ENCODE results near the gene FEM1B. TPM values are rescaled to one million over a fixed set of nuclear protein-coding genes. Genes with fewer than 3 reads are reported as not detected.

Gene FEM1B
- total and polyA plus RNA-seq, 4 donors, result 39.9 to 128 (median 76.3) TPM

- Histone ChIP-seq H3K9me3 (ENCODE audit: control insufficient read depth, insufficient read depth, low read length) (no peaks in the 10 kb centered on the region), H3K4me1 (ENCODE audit: control insufficient read depth, insufficient read depth, low read length) (peaks cover 6% of the 10 kb centered on the region), H3K36me3 (ENCODE audit: control insufficient read depth, insufficient read depth, low read length) (no peaks in the 10 kb centered on the region), H3K4me3 (ENCODE audit: low read depth, low read length) (no peak overlapping the region), H3K27ac (ENCODE audit: low read depth, low read length) (no peak overlapping the region), H3K27me3 (ENCODE audit: control insufficient read depth, insufficient read depth, low read length) (peaks cover 4% of the 10 kb centered on the region)
- WGBS (ENCODE audit: insufficient coverage), result no CpG with 5 or more reads among the region's 3 CpGs
- no peak for DNase-seq (ENCODE audit: low read depth in 4 of 6, low spot score in 6 of 6)
Measured at GRCh38 chr15:68268405-68268804, 9.1 kb upstream of the FEM1B start.

DNA sequence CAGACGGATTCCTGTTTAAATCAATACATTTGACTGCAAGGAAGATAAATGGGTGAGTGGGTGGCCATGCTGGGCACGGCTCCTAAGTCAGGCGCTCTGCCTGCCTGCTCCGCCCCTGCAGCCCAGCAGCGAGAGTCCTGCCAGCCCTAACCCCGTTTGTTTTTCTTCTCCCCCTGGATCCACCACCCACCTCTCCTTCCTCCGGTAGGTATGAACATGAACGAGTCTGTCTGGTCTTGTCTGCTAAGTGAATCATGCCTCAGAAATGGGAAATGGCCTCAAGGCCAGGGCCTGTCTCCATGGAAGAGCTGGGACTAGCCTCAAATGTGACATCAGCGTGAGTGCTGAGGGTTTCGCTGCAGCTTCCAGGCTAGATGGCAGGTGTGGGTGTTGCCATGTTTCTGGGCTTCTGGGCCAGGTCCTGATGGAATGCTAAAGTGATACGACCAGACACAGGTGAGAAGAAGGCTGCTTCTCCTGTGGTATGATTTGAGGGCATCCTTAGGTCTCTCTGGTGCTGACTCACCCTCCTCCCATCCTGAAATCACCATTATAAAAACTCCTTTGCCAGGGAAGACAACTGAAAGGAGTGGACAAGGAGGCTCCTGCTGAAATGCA, 5.6 kb upstream of the FEM1B start:
- Histone ChIP-seq H3K36me3 (ENCODE audit: control insufficient read depth, insufficient read depth, low read length) (no peaks in the 10 kb centered on the region), H3K27ac (ENCODE audit: low read depth, low read length) (no peak overlapping the region), H3K4me3 (ENCODE audit: low read depth, low read length) (no peak overlapping the region), H3K9me3 (ENCODE audit: control insufficient read depth, insufficient read depth, low read length) (no peaks in the 10 kb centered on the region), H3K27me3 (ENCODE audit: control insufficient read depth, insufficient read depth, low read length) (no peaks in the 10 kb centered on the region), H3K4me1 (ENCODE audit: control insufficient read depth, insufficient read depth, low read length) (peaks cover 9% of the 10 kb centered on the region)
- peak in 1 of 6 donors; percentile 17 for DNase-seq (ENCODE audit: low read depth in 4 of 6, low spot score in 6 of 6)
- WGBS (ENCODE audit: insufficient coverage), result 48% methylated on average over 6 of the region's 11 CpGs

DNA sequence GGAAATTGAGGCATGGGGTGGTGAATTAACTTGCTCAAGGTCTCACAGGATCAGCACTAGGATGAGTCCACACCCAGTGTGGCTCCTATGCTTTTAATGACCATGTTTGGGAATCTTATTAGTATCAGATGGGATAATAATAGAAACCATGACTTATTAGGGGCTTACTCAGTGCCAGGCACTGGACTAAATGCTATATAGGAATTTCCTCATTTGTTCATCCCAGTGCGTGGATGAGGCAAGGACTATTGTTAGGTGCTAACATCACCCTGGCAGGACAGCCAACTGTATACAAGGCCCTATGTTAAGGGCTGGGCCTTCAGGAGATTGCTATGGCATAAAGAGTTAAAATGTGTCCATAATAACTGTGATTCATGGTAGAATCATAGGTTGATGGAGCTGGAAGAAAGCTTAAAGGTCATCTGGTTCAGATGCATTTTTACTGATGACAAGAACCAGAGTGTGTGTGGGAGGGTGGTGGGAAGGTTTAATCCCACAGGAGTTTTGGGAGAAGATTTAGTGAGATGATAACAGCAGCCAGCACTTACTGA, 4.7 kb upstream of the FEM1B start:
- Histone ChIP-seq H3K27ac (ENCODE audit: low read depth, low read length) (no peak overlapping the region), H3K9me3 (ENCODE audit: control insufficient read depth, insufficient read depth, low read length) (no peaks in the 10 kb centered on the region), H3K27me3 (ENCODE audit: control insufficient read depth, insufficient read depth, low read length) (no peaks in the 10 kb centered on the region), H3K4me1 (ENCODE audit: control insufficient read depth, insufficient read depth, low read length) (peaks cover 9% of the 10 kb centered on the region), H3K36me3 (ENCODE audit: control insufficient read depth, insufficient read depth, low read length) (no peaks in the 10 kb centered on the region), H3K4me3 (ENCODE audit: low read depth, low read length) (no peak overlapping the region)
- no peak for DNase-seq (ENCODE audit: low read depth in 4 of 6, low spot score in 6 of 6)
- 80% methylated on average over 1 of the region's 1 CpG for WGBS (ENCODE audit: insufficient coverage)

DNA sequence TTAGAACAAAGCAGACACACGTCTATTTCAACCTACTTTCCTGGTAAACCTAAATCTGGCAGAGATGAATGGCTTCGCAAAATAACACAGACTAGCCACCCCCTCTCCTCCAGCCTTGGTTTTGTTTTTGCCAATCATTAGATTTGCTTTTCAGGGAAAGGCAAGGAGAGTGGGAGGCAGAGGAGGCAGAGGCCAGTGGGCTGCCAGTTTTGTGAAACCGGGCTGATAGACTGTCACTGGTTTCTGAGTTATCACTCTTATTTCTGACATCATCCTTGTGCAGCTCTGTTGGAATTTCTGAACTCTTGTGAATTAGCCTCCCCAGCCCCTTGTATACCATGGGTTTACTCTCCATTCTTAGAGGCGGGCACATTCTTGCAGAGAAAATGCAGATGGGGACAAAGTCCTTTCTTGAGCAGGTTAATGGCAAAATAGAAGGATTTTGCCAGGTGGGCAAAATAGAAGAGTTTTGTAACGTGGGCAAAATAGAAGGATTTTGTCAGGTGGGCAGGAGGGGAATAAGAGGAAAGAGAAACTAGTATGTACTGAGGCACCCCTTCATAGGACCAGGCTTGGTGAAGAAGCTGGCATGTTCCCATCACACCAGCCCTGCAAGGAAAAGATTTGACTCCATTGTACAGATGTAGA, 3.2 kb upstream of the FEM1B start:
- Histone ChIP-seq H3K27ac (ENCODE audit: low read depth, low read length) (no peak overlapping the region), H3K27me3 (ENCODE audit: control insufficient read depth, insufficient read depth, low read length) (no peaks in the 10 kb centered on the region), H3K4me3 (ENCODE audit: low read depth, low read length) (no peak overlapping the region), H3K36me3 (ENCODE audit: control insufficient read depth, insufficient read depth, low read length) (no peaks in the 10 kb centered on the region), H3K9me3 (ENCODE audit: control insufficient read depth, insufficient read depth, low read length) (no peaks in the 10 kb centered on the region), H3K4me1 (ENCODE audit: control insufficient read depth, insufficient read depth, low read length) (peaks cover 9% of the 10 kb centered on the region)
- WGBS (ENCODE audit: insufficient coverage), result 71% methylated on average over 1 of the region's 5 CpGs
- no peak for DNase-seq (ENCODE audit: low read depth in 4 of 6, low spot score in 6 of 6)

- no peak overlapping the region for H3K4me3 ChIP-seq (ENCODE audit: low read depth, low read length)
- no peaks in the 10 kb centered on the region for H3K36me3 ChIP-seq (ENCODE audit: control insufficient read depth, insufficient read depth, low read length)
- WGBS (ENCODE audit: insufficient coverage), result 94% methylated on average over 2 of the region's 3 CpGs
- H3K27me3 ChIP-seq (ENCODE audit: control insufficient read depth, insufficient read depth, low read length), result no peaks in the 10 kb centered on the region
- H3K27ac ChIP-seq (ENCODE audit: low read depth, low read length), result no peak overlapping the region
- H3K9me3 ChIP-seq (ENCODE audit: control insufficient read depth, insufficient read depth, low read length), result no peaks in the 10 kb centered on the region
- DNase-seq (ENCODE audit: low read depth in 4 of 6, low spot score in 6 of 6), result no peak
- peaks cover 9% of the 10 kb centered on the region for H3K4me1 ChIP-seq (ENCODE audit: control insufficient read depth, insufficient read depth, low read length)
Measured at GRCh38 chr15:68275165-68275746, 2.3 kb upstream of the FEM1B start.

- H3K36me3 ChIP-seq (ENCODE audit: control insufficient read depth, insufficient read depth, low read length), result no peaks in the 10 kb centered on the region
- 31% methylated on average over 3 of the region's 3 CpGs for WGBS (ENCODE audit: insufficient coverage)
- H3K9me3 ChIP-seq (ENCODE audit: control insufficient read depth, insufficient read depth, low read length), result no peaks in the 10 kb centered on the region
- peak overlapping the region; percentile 92 for H3K4me3 ChIP-seq (ENCODE audit: low read depth, low read length)
- peak in 1 of 6 donors; percentile 59 for DNase-seq (ENCODE audit: low read depth in 4 of 6, low spot score in 6 of 6)
- no peaks in the 10 kb centered on the region for H3K27me3 ChIP-seq (ENCODE audit: control insufficient read depth, insufficient read depth, low read length)
- peaks cover 11% of the 10 kb centered on the region for H3K4me1 ChIP-seq (ENCODE audit: control insufficient read depth, insufficient read depth, low read length)
- peak overlapping the region; percentile 100 for H3K27ac ChIP-seq (ENCODE audit: low read depth, low read length)
Measured at GRCh38 chr15:68276668-68277067, 877 bp upstream of the FEM1B start.

DNA sequence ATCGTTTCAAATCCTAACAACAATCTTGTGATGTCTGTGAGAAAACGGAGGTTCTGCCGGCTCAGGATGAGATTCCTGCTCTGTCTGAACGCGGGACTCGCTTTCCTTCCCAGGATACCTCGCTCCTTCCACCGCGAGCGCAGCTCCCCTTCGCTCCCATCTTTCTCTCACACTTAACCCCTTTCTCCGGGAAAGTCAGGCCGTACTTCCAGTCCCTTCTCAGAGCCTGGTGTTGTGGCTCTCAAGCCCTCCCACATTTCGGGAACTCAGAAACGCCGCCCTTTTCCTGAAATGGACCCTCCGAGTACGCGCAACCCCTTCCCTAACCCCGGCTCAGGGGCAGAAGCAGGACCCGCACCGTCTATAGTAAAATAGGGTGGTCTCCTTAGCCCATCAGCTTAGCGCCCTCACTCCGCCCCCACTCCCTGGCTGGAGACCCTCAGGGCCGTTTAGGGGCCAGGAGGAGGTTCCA, 378 bp upstream of the FEM1B start:
- H3K36me3 ChIP-seq (ENCODE audit: control insufficient read depth, insufficient read depth, low read length), result no peaks in the 10 kb centered on the region
- peak overlapping the region; percentile 100 for H3K27ac ChIP-seq (ENCODE audit: low read depth, low read length)
- no peaks in the 10 kb centered on the region for H3K27me3 ChIP-seq (ENCODE audit: control insufficient read depth, insufficient read depth, low read length)
- H3K4me3 ChIP-seq (ENCODE audit: low read depth, low read length), result peak overlapping the region; percentile 92
- WGBS (ENCODE audit: insufficient coverage), result 0% methylated on average over 21 of the region's 25 CpGs
- H3K9me3 ChIP-seq (ENCODE audit: control insufficient read depth, insufficient read depth, low read length), result no peaks in the 10 kb centered on the region
- DNase-seq (ENCODE audit: low read depth in 4 of 6, low spot score in 6 of 6), result peak in 3 of 6 donors; percentile 54 to 91 (median 90)
- peaks cover 7% of the 10 kb centered on the region for H3K4me1 ChIP-seq (ENCODE audit: control insufficient read depth, insufficient read depth, low read length)

DNA sequence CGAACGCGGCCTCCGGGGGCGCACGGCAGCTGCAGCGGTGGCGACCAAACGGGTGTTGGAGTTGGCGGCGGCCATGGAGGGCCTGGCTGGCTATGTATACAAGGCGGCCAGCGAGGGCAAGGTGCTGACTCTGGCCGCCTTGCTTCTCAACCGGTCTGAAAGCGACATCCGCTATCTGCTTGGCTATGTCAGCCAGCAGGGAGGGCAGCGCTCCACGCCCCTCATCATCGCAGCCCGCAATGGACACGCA, 725 bp downstream of the FEM1B start:
- Histone ChIP-seq H3K9me3 (ENCODE audit: control insufficient read depth, insufficient read depth, low read length) (no peaks in the 10 kb centered on the region), H3K36me3 (ENCODE audit: control insufficient read depth, insufficient read depth, low read length) (no peaks in the 10 kb centered on the region), H3K27me3 (ENCODE audit: control insufficient read depth, insufficient read depth, low read length) (no peaks in the 10 kb centered on the region), H3K4me1 (ENCODE audit: control insufficient read depth, insufficient read depth, low read length) (peaks cover 7% of the 10 kb centered on the region), H3K4me3 (ENCODE audit: low read depth, low read length) (peak overlapping the region; percentile 92), H3K27ac (ENCODE audit: low read depth, low read length) (peak overlapping the region; percentile 100)
- 0% methylated on average over 22 of the region's 22 CpGs for WGBS (ENCODE audit: insufficient coverage)
- DNase-seq (ENCODE audit: low read depth in 4 of 6, low spot score in 6 of 6), result peak in 1 of 6 donors; percentile 84

DNA sequence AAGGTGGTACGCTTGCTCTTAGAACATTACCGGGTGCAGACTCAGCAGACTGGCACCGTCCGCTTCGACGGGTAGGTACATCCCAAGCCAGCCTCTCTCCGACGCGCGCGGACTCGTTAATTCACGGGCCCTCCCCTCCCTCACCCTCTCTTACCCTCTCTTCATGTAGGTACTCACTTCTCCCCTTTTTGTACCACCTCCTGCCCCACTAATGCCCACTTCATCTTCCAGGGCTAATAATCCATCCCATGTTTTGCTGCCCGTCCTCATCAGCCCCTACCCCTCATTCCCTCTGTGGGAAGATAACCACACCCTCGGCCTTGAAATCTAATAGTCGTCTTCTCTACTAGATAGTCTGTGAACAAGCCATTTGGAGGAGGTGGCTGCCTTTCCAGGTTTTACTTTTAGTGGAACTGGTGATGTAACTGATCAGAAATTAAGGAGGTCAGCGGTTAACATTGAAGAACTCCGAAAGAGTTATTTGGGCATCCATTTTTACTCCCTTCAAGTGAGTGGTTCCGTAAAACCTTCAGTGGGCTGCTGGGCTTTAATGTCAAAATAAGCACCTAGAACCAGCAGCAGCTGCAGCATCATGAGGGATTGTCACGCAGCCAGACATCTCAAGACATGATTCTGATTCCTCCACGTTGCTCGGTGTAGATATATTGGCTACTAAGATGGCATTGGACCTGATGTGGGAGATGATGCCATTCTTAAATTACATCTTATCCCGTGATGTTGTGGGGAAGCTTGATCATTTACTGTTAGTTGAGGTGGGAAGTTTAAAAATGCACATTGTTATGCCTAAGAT, 1.3 kb downstream of the FEM1B start:
- 0% methylated on average over 18 of the region's 23 CpGs for WGBS (ENCODE audit: insufficient coverage)
- H3K27ac ChIP-seq (ENCODE audit: low read depth, low read length), result peak overlapping the region; percentile 100
- H3K4me3 ChIP-seq (ENCODE audit: low read depth, low read length), result peak overlapping the region; percentile 92
- H3K27me3 ChIP-seq (ENCODE audit: control insufficient read depth, insufficient read depth, low read length), result no peaks in the 10 kb centered on the region
- H3K36me3 ChIP-seq (ENCODE audit: control insufficient read depth, insufficient read depth, low read length), result no peaks in the 10 kb centered on the region
- peak in 2 of 6 donors; percentile 53 to 67 for DNase-seq (ENCODE audit: low read depth in 4 of 6, low spot score in 6 of 6)
- no peaks in the 10 kb centered on the region for H3K9me3 ChIP-seq (ENCODE audit: control insufficient read depth, insufficient read depth, low read length)
- H3K4me1 ChIP-seq (ENCODE audit: control insufficient read depth, insufficient read depth, low read length), result peaks cover 7% of the 10 kb centered on the region
